Astrocyte (in vitro differentiated cells and primary cell): ENCODE results near the gene CHSY1. TPM values are rescaled to one million over a fixed set of nuclear protein-coding genes. Genes with fewer than 3 reads are reported as not detected.
A peak's percentile ranks its signal among the peaks of the same experiment; 100 is the strongest.

Source experiments
- DNase-seq: peaks from one replicate; pipeline ENCODE4 v3.0.0-alpha.2; 2010; ENCODE audit warnings: low read depth
- FAIRE-seq: peaks from 2 replicates; lab custom pipeline; 2011; peaks lifted over from hg19 to GRCh38; lab: Jason Lieb, UNC
- H2AFZ ChIP-seq: 2 replicates; pipeline ENCODE4 v1.6.0; 2012; ENCODE audit warnings: low read depth, low read length, inconsistent platforms
- H3K27ac ChIP-seq: 2 replicates; pipeline ENCODE4 v1.5.1; 2011; ENCODE audit warnings: low read depth, low read length, inconsistent platforms
- H3K27me3 ChIP-seq: 2 replicates; pipeline ENCODE4 v1.6.0; 2011; ENCODE audit warnings: low read length, inconsistent platforms; ENCODE audit not compliant: insufficient read depth
- H3K36me3 ChIP-seq: 2 replicates; pipeline ENCODE4 v1.5.1; 2011; ENCODE audit warnings: low read length, inconsistent platforms; ENCODE audit not compliant: insufficient read depth
- H3K4me1 ChIP-seq: 2 replicates; pipeline ENCODE4 v1.5.1; 2011; ENCODE audit warnings: low read length, inconsistent platforms; ENCODE audit not compliant: insufficient read depth
- H3K4me2 ChIP-seq: 2 replicates; pipeline ENCODE4 v1.6.0; 2012; ENCODE audit warnings: low read length, inconsistent platforms
- H3K4me3 ChIP-seq: 2 replicates; pipeline ENCODE4 v1.5.1; 2011; ENCODE audit warnings: low read depth, mild to moderate bottlenecking, low read length, inconsistent platforms; ENCODE audit not compliant: insufficient read depth
- H3K79me2 ChIP-seq: 2 replicates; pipeline ENCODE4 v1.6.0; 2012; ENCODE audit warnings: mild to moderate bottlenecking, low read length, inconsistent platforms; ENCODE audit not compliant: insufficient read depth
- H3K9ac ChIP-seq: 2 replicates; pipeline ENCODE4 v1.6.0; 2012; ENCODE audit warnings: mild to moderate bottlenecking, low read length, inconsistent platforms
- H3K9me3 ChIP-seq: 2 replicates; pipeline ENCODE4 v1.5.1; 2012; ENCODE audit warnings: low read depth, mild to moderate bottlenecking, low read length, inconsistent platforms; ENCODE audit not compliant: insufficient read depth
- H4K20me1 ChIP-seq: 2 replicates; pipeline ENCODE4 v1.6.0; 2012; ENCODE audit warnings: low read length, inconsistent platforms; ENCODE audit not compliant: insufficient read depth
- H3K27ac Mint-ChIP-seq: one replicate; pipeline ENCODE4 v1.8.0; 2021; ENCODE audit warnings: mild to moderate bottlenecking, mixed read lengths; ENCODE audit not compliant: unreplicated experiment
- H3K27me3 Mint-ChIP-seq: one replicate; pipeline ENCODE4 v1.8.0; 2021; ENCODE audit warnings: low read depth, mixed read lengths; ENCODE audit not compliant: unreplicated experiment
- H3K36me3 Mint-ChIP-seq: one replicate; pipeline ENCODE4 v1.8.0; 2021; ENCODE audit warnings: low read depth, mixed read lengths; ENCODE audit not compliant: unreplicated experiment
- H3K4me1 Mint-ChIP-seq: one replicate; pipeline ENCODE4 v1.8.0; 2021; ENCODE audit warnings: low read depth, mixed read lengths; ENCODE audit not compliant: unreplicated experiment
- H3K4me3 Mint-ChIP-seq: one replicate; pipeline ENCODE4 v1.8.0; 2021; ENCODE audit warnings: mild to moderate bottlenecking, moderate library complexity, mixed read lengths; ENCODE audit not compliant: unreplicated experiment
- H3K9me3 Mint-ChIP-seq: one replicate; pipeline ENCODE4 v1.8.0; 2021; ENCODE audit warnings: mild to moderate bottlenecking, mixed read lengths; ENCODE audit not compliant: unreplicated experiment
- CTCF ChIP-seq: IDR thresholded peaks from 2 replicates; pipeline ENCODE4 v1.5.1; 2011; ENCODE audit warnings: low read depth, mild to moderate bottlenecking, inconsistent platforms, low read length, moderate library complexity; ENCODE audit not compliant: insufficient read depth
- EZH2 ChIP-seq: IDR thresholded peaks from 2 replicates; pipeline ENCODE4 v1.6.1; 2012; ENCODE audit warnings: mild to moderate bottlenecking, low read length, inconsistent platforms; ENCODE audit not compliant: insufficient read depth
- total RNA-seq: library from RNA; stranded (reverse); gene quantifications from 2 replicates; pipeline ENCODE4 v1.2.1, GENCODE V29; 2021

The CHSY1 gene
- total RNA-seq, 1 donor from 2014 or later = 42.2 TPM

- Histone ChIP-seq H3K79me2 (peaks cover 99% of the 10 kb centered on the region), H3K27me3 (no peaks in the 10 kb centered on the region), H3K36me3 (peaks cover 5% of the 10 kb centered on the region), H3K27ac (no peak overlapping the region), H3K4me2 (no peak overlapping the region), H3K9ac (no peak overlapping the region), H3K4me1 (peaks cover 9% of the 10 kb centered on the region), H2AFZ (no peak overlapping the region), H4K20me1 (peaks cover 96% of the 10 kb centered on the region), H3K9me3 (no peaks in the 10 kb centered on the region), H3K4me3 (no peak overlapping the region)
- no peak for TF ChIP-seq EZH2
- TF ChIP-seq CTCF = no peak
- Mint-ChIP-seq H3K9me3 (no peaks in the 10 kb centered on the region), H3K36me3 (peaks cover 8% of the 10 kb centered on the region), H3K4me1 (peaks cover 27% of the 10 kb centered on the region), H3K27me3 (no peaks in the 10 kb centered on the region), H3K27ac (no peak overlapping the region), H3K4me3 (no peak overlapping the region)
- DNase-seq (no peak), FAIRE-seq (no peak)
Observed at GRCh38 chr15:101219441-101219840, 32.4 kb downstream of the CHSY1 start.

- no peak for FAIRE-seq
- TF ChIP-seq CTCF (peak; percentile 6), EZH2 (no peak)
- no peaks in the 10 kb centered on the region for H3K9me3 Mint-ChIP-seq
- H3K4me2 ChIP-seq = no peak overlapping the region
- peaks cover 96% of the 10 kb centered on the region for H4K20me1 ChIP-seq
- no peak overlapping the region for H3K27ac ChIP-seq
- H3K9me3 ChIP-seq = no peaks in the 10 kb centered on the region
- H3K27ac Mint-ChIP-seq = no peak overlapping the region
- H3K36me3 Mint-ChIP-seq = peaks cover 8% of the 10 kb centered on the region
- peaks cover 99% of the 10 kb centered on the region for H3K79me2 ChIP-seq
- peaks cover 8% of the 10 kb centered on the region for H3K36me3 ChIP-seq
- peaks cover 26% of the 10 kb centered on the region for H3K4me1 Mint-ChIP-seq
- no peak overlapping the region for H3K9ac ChIP-seq
- H3K4me3 Mint-ChIP-seq = no peak overlapping the region
- no peaks in the 10 kb centered on the region for H3K27me3 ChIP-seq
- peaks cover 5% of the 10 kb centered on the region for H3K4me1 ChIP-seq
- no peak overlapping the region for H3K4me3 ChIP-seq
- H3K27me3 Mint-ChIP-seq = no peaks in the 10 kb centered on the region
- DNase-seq = no peak
- H2AFZ ChIP-seq = no peak overlapping the region
Observed at GRCh38 chr15:101217446-101217845, 34.4 kb downstream of the CHSY1 start.

- Histone ChIP-seq H3K4me1 (no peaks in the 10 kb centered on the region), H3K4me2 (no peak overlapping the region), H3K9me3 (no peaks in the 10 kb centered on the region), H3K9ac (no peak overlapping the region), H3K36me3 (peaks cover 8% of the 10 kb centered on the region), H3K4me3 (no peak overlapping the region), H3K79me2 (peaks cover 99% of the 10 kb centered on the region), H3K27ac (no peak overlapping the region), H4K20me1 (peaks cover 96% of the 10 kb centered on the region), H3K27me3 (no peaks in the 10 kb centered on the region), H2AFZ (no peak overlapping the region)
- Mint-ChIP-seq H3K4me3 (no peak overlapping the region), H3K4me1 (peaks cover 17% of the 10 kb centered on the region), H3K27me3 (no peaks in the 10 kb centered on the region), H3K27ac (no peak overlapping the region), H3K36me3 (peaks cover 8% of the 10 kb centered on the region), H3K9me3 (no peaks in the 10 kb centered on the region)
- FAIRE-seq (no peak), DNase-seq (no peak)
- TF ChIP-seq EZH2 (no peak), CTCF (no peak)
Observed at GRCh38 chr15:101216100-101216499, 35.7 kb downstream of the CHSY1 start.
